ENCODE results near the gene CCDC43. TPM values are rescaled to one million over a fixed set of nuclear protein-coding genes. Genes with fewer than 3 reads are reported as not detected.

CCDC43 gene
- total RNA-seq, 4 donors from 2014 or later: 44.3 to 54.3 (median 51.5) TPM

- no peaks in the 10 kb centered on the region for H3K27me3 ChIP-seq
- no peaks in the 10 kb centered on the region for H3K9me3 ChIP-seq
- no peak for TF ChIP-seq POLR2A (IDR thresholded peaks at IDR 0.05)
- no peak overlapping the region for H3K27ac ChIP-seq
- DNase-seq: no peak
- intact Hi-C loops (cut with DNase I; ENCODE audit: low total_unique reads): no loop called here
- in situ Hi-C loops (cut with MboI; ENCODE audit: low sequenced_read_pairs in 4 of 4): loop anchor here in 1 of 4 donors (25.0 kb wide), 1 partner anchor 93 kb away; no protein-coding TSS in a partner anchor
- ATAC-seq: no peak
- H3K4me1 ChIP-seq: no peaks in the 10 kb centered on the region
- H3K4me3 ChIP-seq: no peak overlapping the region
- H3K36me3 ChIP-seq: no peaks in the 10 kb centered on the region
These were observed 58.9 kb downstream of the CCDC43 start for GRCh38 chr17:44630703-44631102.

- Histone ChIP-seq H3K27ac (no peak overlapping the region), H3K9me3 (no peaks in the 10 kb centered on the region), H3K4me1 (no peaks in the 10 kb centered on the region), H3K27me3 (no peaks in the 10 kb centered on the region), H3K4me3 (no peak overlapping the region), H3K36me3 (no peaks in the 10 kb centered on the region)
- in situ Hi-C loops (cut with MboI; ENCODE audit: low sequenced_read_pairs in 4 of 4) (loop anchor here in 1 of 4 donors (25.0 kb wide), 1 partner anchor 92 kb away; no protein-coding TSS in a partner anchor), intact Hi-C loops (cut with DNase I; ENCODE audit: low total_unique reads) (no loop called here)
- no peak for ATAC-seq
- TF ChIP-seq CTCF (IDR thresholded peaks at IDR 0.05 in 4 of 5, conservative IDR thresholded peaks at IDR 0.05 in 1 of 5): no peak
- no peak for TF ChIP-seq POLR2A (IDR thresholded peaks at IDR 0.05)
- DNase-seq: no peak
These were observed 60.3 kb downstream of the CCDC43 start for GRCh38 chr17:44629314-44629713.

GRCh38 chr17:44628243-44629188, 61.1 kb downstream of the CCDC43 start:
- Histone ChIP-seq H3K27ac (no peak overlapping the region), H3K4me3 (peak overlapping the region in 1 of 4 donors; percentile 15), H3K27me3 (no peaks in the 10 kb centered on the region), H3K36me3 (no peaks in the 10 kb centered on the region), H3K9me3 (no peaks in the 10 kb centered on the region), H3K4me1 (no peaks in the 10 kb centered on the region)
- no peak for ATAC-seq
- DNase-seq: no peak
- no peak for TF ChIP-seq CTCF (IDR thresholded peaks at IDR 0.05 in 4 of 5, conservative IDR thresholded peaks at IDR 0.05 in 1 of 5)
- no peak for TF ChIP-seq POLR2A (IDR thresholded peaks at IDR 0.05)
- in situ Hi-C loops (cut with MboI; ENCODE audit: low sequenced_read_pairs in 4 of 4): loop anchor here in 1 of 4 donors (25.0 kb wide), 1 partner anchor 91 kb away; no protein-coding TSS in a partner anchor
- intact Hi-C loops (cut with DNase I; ENCODE audit: low total_unique reads): no loop called here

GRCh38 chr17:44627513-44628242, 61.9 kb downstream of the CCDC43 start:
- H3K27me3 ChIP-seq: no peaks in the 10 kb centered on the region
- intact Hi-C loops (cut with DNase I; ENCODE audit: low total_unique reads): no loop called here
- H3K4me3 ChIP-seq: no peak overlapping the region
- in situ Hi-C loops (cut with MboI; ENCODE audit: low sequenced_read_pairs in 4 of 4): loop anchor here in 1 of 4 donors (25.0 kb wide), 1 partner anchor 90 kb away; no protein-coding TSS in a partner anchor
- no peak overlapping the region for H3K27ac ChIP-seq
- no peak for ATAC-seq
- H3K36me3 ChIP-seq: no peaks in the 10 kb centered on the region
- H3K9me3 ChIP-seq: no peaks in the 10 kb centered on the region
- H3K4me1 ChIP-seq: no peaks in the 10 kb centered on the region
- TF ChIP-seq CTCF (IDR thresholded peaks at IDR 0.05 in 4 of 5, conservative IDR thresholded peaks at IDR 0.05 in 1 of 5): no peak
- no peak for DNase-seq

Other genes with a start within 250 kb of the CCDC43 start
- 10 to 100 TPM; 39.9 to 75.1 (median 50.8) TPM for gene GPATCH8, start 186.4 kb downstream of the CCDC43 start, total RNA-seq
- under 1 TPM in 3 of 4 donors, not detected in 1; 0.31 to 0.68 (median 0.58) TPM for gene FZD2, start 132.3 kb downstream of the CCDC43 start, total RNA-seq
- not detected for gene MEIOC, start 33.3 kb downstream of the CCDC43 start, total RNA-seq
- gene DBF4B, start 18.9 kb upstream of the CCDC43 start, total RNA-seq: 1 to 10 TPM in 3 of 4 donors, under 1 TPM in 1; 0.63 to 2.9 (median 1.7) TPM
- under 1 TPM in 2 of 4 donors, not detected in 2; 0.04 to 0.36 TPM for gene ADAM11, start 69.2 kb upstream of the CCDC43 start, total RNA-seq
- gene GJC1, start 140.5 kb upstream of the CCDC43 start, total RNA-seq: 1 to 10 TPM; 2.1 to 9.2 (median 4.6) TPM
- gene HIGD1B, start 158.1 kb upstream of the CCDC43 start, total RNA-seq: 1 to 10 TPM; 1.8 to 6.6 (median 4.4) TPM
- 100 to 1,000 TPM in 1 of 4 donors, 10 to 100 TPM in 3; 65.0 to 116 (median 81.3) TPM for gene EFTUD2, start 209.7 kb upstream of the CCDC43 start, total RNA-seq
- not detected for gene GFAP, start 225.7 kb upstream of the CCDC43 start, total RNA-seq

Measured in gastrocnemius medialis (tissue), 4 donors.